ENCODE data around the gene DEFB127.
"Not testable (repeated sequence)": the region's sequence is repeated elsewhere in the genome, so short reads cannot be mapped to it uniquely, and the experiment has no call there.

DEFB127 gene

GRCh38 chr20:199996-200395, 42.7 kb downstream of the DEFB127 start:
- no peaks in the 10 kb centered on the region for H3K4me1 Mint-ChIP-seq
- H3K27me3 Mint-ChIP-seq, result peaks cover 30 to 45% of the 10 kb centered on the region in 2 donors
- no peak overlapping the region for H3K27ac Mint-ChIP-seq
- no peaks in the 10 kb centered on the region for H3K9me3 Mint-ChIP-seq
- no peak for ATAC-seq (replicated peaks)
- H3K36me3 Mint-ChIP-seq, result peaks cover 0 to 3% of the 10 kb centered on the region in 2 donors
- DNase-seq, result no peak
- no peak overlapping the region for H3K4me3 Mint-ChIP-seq

GRCh38 chr20:203630-204029, 46.4 kb downstream of the DEFB127 start:
- H3K4me3 Mint-ChIP-seq; H3K36me3 Mint-ChIP-seq; ATAC-seq (replicated peaks); DNase-seq; H3K27ac Mint-ChIP-seq; H3K4me1 Mint-ChIP-seq; H3K9me3 Mint-ChIP-seq: not testable (repeated sequence)
- peaks cover 13 to 25% of the 10 kb centered on the region in 2 donors for H3K27me3 Mint-ChIP-seq

All from stimulated activated naive B cell treated with anti-CD40 and anti-IgM and Interleukin-4, amounts not matched to agents 10 μg/mL and 1 μg/mL and 100 μg/mL, for 72 hours (primary cell).